Naive thymus-derived CD8-positive, alpha-beta T cell (primary cell): ENCODE measurements around the gene TENT5C. TPM values are rescaled to one million over a fixed set of nuclear protein-coding genes. Genes with fewer than 3 reads are reported as not detected.

Source experiments
- ATAC-seq, 2 donors: fragments of 150-1000 bp; cut with Tn5 transposase in 1 of 2; sonication (Bioruptor Pico), chemical (Tn5 transposase) in 1 of 2; 1 replicate in 1 of 2; 2 replicates in 1 of 2; pipeline ENCODE4 v1.10.0; 2021; ENCODE audit warnings: mild to moderate bottlenecking in 2 of 2, moderate library complexity in 2 of 2
- POLR2A ChIA-PET: fragments of 350-600 bp; sonication (Branson Sonifier 250); formaldehyde crosslinking; loops from one replicate; lab custom pipeline; 2021; ENCODE audit warnings: antibody characterized with exemption; lab: Charles Lee
- DNase-seq, 10 donors: peaks; one replicate each; pipeline versions ENCODE4 v3.0.0 to v3.0.0-alpha.2; 2020 to 2022
- H3K27ac Mint-ChIP-seq, 10 donors: one replicate each; pipeline ENCODE4 v1.8.0; 2020 to 2022; ENCODE audit warnings: mild to moderate bottlenecking in 10 of 10, mixed read lengths in 10 of 10, moderate library complexity in 4 of 10, inconsistent platforms in 1 of 10
- H3K27me3 Mint-ChIP-seq, 5 donors: one replicate each; pipeline ENCODE4 v1.8.0; 2021 to 2022; ENCODE audit warnings: mixed read lengths in 5 of 5
- H3K36me3 Mint-ChIP-seq, 3 donors: one replicate each; pipeline ENCODE4 v1.8.0; 2020 to 2022; ENCODE audit warnings: mixed read lengths in 3 of 3, mild to moderate bottlenecking in 2 of 3, inconsistent platforms in 1 of 3
- H3K4me1 Mint-ChIP-seq, 4 donors: one replicate each; pipeline ENCODE4 v1.8.0; 2021 to 2022; ENCODE audit warnings: mixed read lengths in 4 of 4
- H3K4me3 Mint-ChIP-seq, 10 donors: one replicate each; pipeline ENCODE4 v1.8.0; 2020 to 2022; ENCODE audit warnings: mild to moderate bottlenecking in 10 of 10, mixed read lengths in 10 of 10, moderate library complexity in 6 of 10, inconsistent platforms in 1 of 10
- H3K9me3 Mint-ChIP-seq, 9 donors: one replicate each; pipeline ENCODE4 v1.8.0; 2020 to 2022; ENCODE audit warnings: mixed read lengths in 9 of 9, mild to moderate bottlenecking in 3 of 9, inconsistent platforms in 1 of 9, moderate library complexity in 1 of 9
- polyA plus RNA-seq, 3 donors: library from polyadenylated mRNA; unstranded; fragments of 300-500 nt; fragmentation: Illumina TruSeq; gene quantifications; one replicate each; pipeline ENCODE4 v1.2.3, GENCODE V29; 2021
- total RNA-seq, 8 experiments: library from RNA in 2 of 8; stranded (reverse) in 2 of 8; gene quantifications; one replicate each; pipeline ENCODE4 v1.2.3 and lab custom pipeline; 2021 to 2026

TENT5C gene
- total and polyA plus RNA-seq, 5 experiments from 2014 or later, result 0.19 to 16.2 (median 4.9) TPM

GRCh38 chr1:117599286-117600221 lies 6.3 kb upstream of the TENT5C start:
- H3K27me3 Mint-ChIP-seq, result peaks cover 0 to 17% (median 4%) of the 10 kb centered on the region in 5 donors
- H3K4me3 Mint-ChIP-seq, result no peak overlapping the region
- H3K9me3 Mint-ChIP-seq, result no peaks in the 10 kb centered on the region
- H3K4me1 Mint-ChIP-seq, result peaks cover 0 to 7% (median 2%) of the 10 kb centered on the region in 4 donors
- no peaks in the 10 kb centered on the region for H3K36me3 Mint-ChIP-seq
- H3K27ac Mint-ChIP-seq, result no peak overlapping the region
- POLR2A ChIA-PET, result no interaction called here
- no peak for DNase-seq
- no peak for ATAC-seq

- DNase-seq, result no peak
- H3K4me3 Mint-ChIP-seq, result no peak overlapping the region
- no peaks in the 10 kb centered on the region for H3K36me3 Mint-ChIP-seq
- ATAC-seq, result no peak
- H3K27ac Mint-ChIP-seq, result no peak overlapping the region
- no peaks in the 10 kb centered on the region for H3K9me3 Mint-ChIP-seq
- H3K27me3 Mint-ChIP-seq, result peaks cover 0 to 18% (median 4%) of the 10 kb centered on the region in 5 donors
- POLR2A ChIA-PET, result no interaction called here
- H3K4me1 Mint-ChIP-seq, result peaks cover 0 to 16% (median 7%) of the 10 kb centered on the region in 4 donors
Measured at GRCh38 chr1:117600325-117600943, 5.4 kb upstream of the TENT5C start.

GRCh38 chr1:117600966-117601365 lies 4.9 kb upstream of the TENT5C start:
- POLR2A ChIA-PET, result no interaction called here
- no peak for ATAC-seq
- peaks cover 0 to 17% (median 7%) of the 10 kb centered on the region in 4 donors for H3K4me1 Mint-ChIP-seq
- peaks cover 0 to 16% (median 4%) of the 10 kb centered on the region in 5 donors for H3K27me3 Mint-ChIP-seq
- no peak overlapping the region for H3K27ac Mint-ChIP-seq
- no peaks in the 10 kb centered on the region for H3K9me3 Mint-ChIP-seq
- H3K36me3 Mint-ChIP-seq, result no peaks in the 10 kb centered on the region
- no peak overlapping the region for H3K4me3 Mint-ChIP-seq
- no peak for DNase-seq

- ATAC-seq (no peak), DNase-seq (no peak)
- no peak overlapping the region for H3K27ac Mint-ChIP-seq
- peaks cover 7 to 22% (median 17%) of the 10 kb centered on the region in 4 donors for H3K4me1 Mint-ChIP-seq
- H3K27me3 Mint-ChIP-seq, result peaks cover 0 to 13% (median 4%) of the 10 kb centered on the region in 5 donors
- H3K36me3 Mint-ChIP-seq, result no peaks in the 10 kb centered on the region
- H3K4me3 Mint-ChIP-seq, result no peak overlapping the region
- H3K9me3 Mint-ChIP-seq, result no peaks in the 10 kb centered on the region
- POLR2A ChIA-PET, result interaction anchor here (0.7 kb wide), 1 partner anchor 15 kb away, joined by 3 read pairs; no protein-coding TSS in a partner anchor
Measured at GRCh38 chr1:117602862-117603261, 3.0 kb upstream of the TENT5C start.

- peaks cover 0 to 3% (median 0%) of the 10 kb centered on the region in 5 donors for H3K27me3 Mint-ChIP-seq
- peak overlapping the region; percentile 91 to 99 (median 98) for H3K4me3 Mint-ChIP-seq
- DNase-seq (no peak), ATAC-seq (peak; percentile 49 to 50)
- peak overlapping the region; percentile 96 to 100 (median 98) for H3K27ac Mint-ChIP-seq
- H3K36me3 Mint-ChIP-seq, result no peaks in the 10 kb centered on the region
- peaks cover 17 to 46% (median 28%) of the 10 kb centered on the region in 4 donors for H3K4me1 Mint-ChIP-seq
- POLR2A ChIA-PET, result interaction anchor here (0.9 to 3.4 kb wide), 8 partner anchors 14 to 149 kb away, joined by 4 to 37 read pairs (median 8); no protein-coding TSS in a partner anchor
- H3K9me3 Mint-ChIP-seq, result no peaks in the 10 kb centered on the region
Measured at GRCh38 chr1:117605164-117605773, 579 bp upstream of the TENT5C start.

GRCh38 chr1:117606649-117607430 lies 992 bp downstream of the TENT5C start:
- Mint-ChIP-seq H3K4me1 (peaks cover 17 to 52% (median 29%) of the 10 kb centered on the region in 4 donors), H3K36me3 (peaks cover 0 to 1% (median 1%) of the 10 kb centered on the region in 3 donors), H3K9me3 (no peaks in the 10 kb centered on the region), H3K27ac (peak overlapping the region; percentile 86 to 99 (median 96)), H3K4me3 (peak overlapping the region; percentile 91 to 99 (median 98)), H3K27me3 (peaks cover 0 to 5% (median 0%) of the 10 kb centered on the region in 5 donors)
- POLR2A ChIA-PET, result interaction anchor here (0.6 to 3.4 kb wide), 18 partner anchors 10 to 787 kb away, joined by 3 to 37 read pairs (median 4); partner anchors contain the start of genes GDAP2 and MAN1A2
- peak; percentile 25 to 77 (median 63) for DNase-seq
- ATAC-seq, result peak; percentile 23 to 27

- Mint-ChIP-seq H3K27me3 (peaks cover 0 to 6% (median 0%) of the 10 kb centered on the region in 5 donors), H3K4me1 (peaks cover 18 to 59% (median 30%) of the 10 kb centered on the region in 4 donors), H3K27ac (peak overlapping the region; percentile 80 to 99 (median 95)), H3K4me3 (peak overlapping the region; percentile 91 to 99 (median 98)), H3K36me3 (peaks cover 0 to 4% (median 2%) of the 10 kb centered on the region in 3 donors), H3K9me3 (no peaks in the 10 kb centered on the region)
- DNase-seq (peak in 9 of 10 donors; percentile 20 to 77 (median 60)), ATAC-seq (peak; percentile 8 to 24)
- POLR2A ChIA-PET, result interaction anchor here (0.8 to 3.4 kb wide), 11 partner anchors 9 to 321 kb away, joined by 3 to 37 read pairs (median 4); partner anchors contain the start of genes GDAP2 and MAN1A2
Measured at GRCh38 chr1:117607471-117607870, 1.6 kb downstream of the TENT5C start.

GRCh38 chr1:117608115-117608615 lies 2.3 kb downstream of the TENT5C start:
- POLR2A ChIA-PET, result interaction anchor here (1.1 to 3.4 kb wide), 7 partner anchors 8 to 241 kb away, joined by 3 to 37 read pairs (median 4); partner anchors contain the start of gene MAN1A2
- H3K27ac Mint-ChIP-seq, result peak overlapping the region in 5 of 10 donors; percentile 61 to 99 (median 72)
- peaks cover 18 to 66% (median 32%) of the 10 kb centered on the region in 4 donors for H3K4me1 Mint-ChIP-seq
- ATAC-seq (no peak), DNase-seq (no peak)
- H3K9me3 Mint-ChIP-seq, result no peaks in the 10 kb centered on the region
- H3K27me3 Mint-ChIP-seq, result peaks cover 0 to 6% (median 0%) of the 10 kb centered on the region in 5 donors
- H3K4me3 Mint-ChIP-seq, result peak overlapping the region in 9 of 10 donors; percentile 31 to 99 (median 69)
- peaks cover 0 to 4% (median 2%) of the 10 kb centered on the region in 3 donors for H3K36me3 Mint-ChIP-seq

GRCh38 chr1:117608758-117609157 lies 2.9 kb downstream of the TENT5C start:
- Mint-ChIP-seq H3K36me3 (peaks cover 0 to 4% (median 2%) of the 10 kb centered on the region in 3 donors), H3K4me3 (peak overlapping the region in 6 of 10 donors; percentile 23 to 99 (median 74)), H3K27me3 (peaks cover 0 to 7% (median 5%) of the 10 kb centered on the region in 5 donors), H3K27ac (peak overlapping the region in 3 of 10 donors; percentile 19 to 99 (median 61)), H3K4me1 (peaks cover 18 to 71% (median 32%) of the 10 kb centered on the region in 4 donors), H3K9me3 (no peaks in the 10 kb centered on the region)
- DNase-seq, result no peak
- no peak for ATAC-seq
- POLR2A ChIA-PET, result interaction anchor here (0.6 to 3.4 kb wide), 4 partner anchors 22 to 66 kb away, joined by 3 to 37 read pairs (median 10); no protein-coding TSS in a partner anchor

GRCh38 chr1:117609471-117609911 lies 3.6 kb downstream of the TENT5C start:
- Mint-ChIP-seq H3K36me3 (peaks cover 0 to 4% (median 4%) of the 10 kb centered on the region in 3 donors), H3K4me3 (peak overlapping the region in 2 of 10 donors; percentile 9 to 20), H3K9me3 (no peaks in the 10 kb centered on the region), H3K27ac (no peak overlapping the region), H3K27me3 (peaks cover 0 to 14% (median 7%) of the 10 kb centered on the region in 5 donors), H3K4me1 (peaks cover 20 to 77% (median 32%) of the 10 kb centered on the region in 4 donors)
- DNase-seq, result no peak
- no peak for ATAC-seq
- POLR2A ChIA-PET, result no interaction called here

GRCh38 chr1:117610036-117610435 lies 4.2 kb downstream of the TENT5C start:
- POLR2A ChIA-PET, result no interaction called here

More at GRCh38 chr1:117610036-117610435, 4.2 kb downstream of the TENT5C start:
- DNase-seq (no peak), ATAC-seq (no peak)
- Mint-ChIP-seq H3K36me3 (peaks cover 0 to 4% (median 4%) of the 10 kb centered on the region in 3 donors), H3K9me3 (no peaks in the 10 kb centered on the region), H3K27me3 (peaks cover 0 to 20% (median 12%) of the 10 kb centered on the region in 5 donors), H3K27ac (peak overlapping the region in 2 of 10 donors; percentile 35 to 57), H3K4me1 (peaks cover 22 to 77% (median 34%) of the 10 kb centered on the region in 4 donors), H3K4me3 (no peak overlapping the region)
